ENCODE results near the gene MATK.

Gene MATK

GRCh38 chr19:3807131-3807480, 20.9 kb upstream of the MATK start:
- no peak for DNase-seq (ENCODE audit: extremely low spot score)
- TF ChIP-seq NFRKB (IDR thresholded peaks at IDR 0.05), result no peak
- no peak for TF ChIP-seq CTBP1 (IDR thresholded peaks at IDR 0.05; ENCODE audit: borderline replicate concordance)
- no peak for TF ChIP-seq HDGF (IDR thresholded peaks at IDR 0.05; ENCODE audit: borderline replicate concordance)
- TF ChIP-seq LEF1 (IDR thresholded peaks at IDR 0.05; ENCODE audit: borderline replicate concordance), result no peak
- no peak for TF ChIP-seq FOXA1 (IDR thresholded peaks at IDR 0.05)
- TF ChIP-seq SP1 (IDR thresholded peaks at IDR 0.05), result no peak
- TF ChIP-seq ELF4 (IDR thresholded peaks at IDR 0.05), result no peak
- TF ChIP-seq PKNOX1 (IDR thresholded peaks at IDR 0.05), result no peak
- TF ChIP-seq ARNT (IDR thresholded peaks at IDR 0.05), result no peak
- TF ChIP-seq BHLHE40 (IDR thresholded peaks at IDR 0.05; ENCODE audit: borderline replicate concordance), result no peak
- no peak for TF ChIP-seq L3MBTL2 (conservative IDR thresholded peaks at IDR 0.05)
- ChIA-PET CTCF (no interaction called here), POLR2A (no interaction called here)

- CTCF ChIA-PET, result no interaction called here
- POLR2A ChIA-PET, result no interaction called here
- TF ChIP-seq L3MBTL2 (conservative IDR thresholded peaks at IDR 0.05) (no peak), ARNT (IDR thresholded peaks at IDR 0.05) (no peak), TARDBP (IDR thresholded peaks at IDR 0.05) (no peak), FOXM1 (IDR thresholded peaks at IDR 0.05; ENCODE audit: borderline replicate concordance) (no peak), SP1 (IDR thresholded peaks at IDR 0.05) (no peak), SUZ12 (IDR thresholded peaks at IDR 0.05) (no peak), FOXA1 (IDR thresholded peaks at IDR 0.05) (no peak), FOXK2 (IDR thresholded peaks at IDR 0.05) (no peak), LEF1 (IDR thresholded peaks at IDR 0.05; ENCODE audit: borderline replicate concordance) (no peak), ZNF384 (IDR thresholded peaks at IDR 0.05) (no peak), BHLHE40 (IDR thresholded peaks at IDR 0.05; ENCODE audit: borderline replicate concordance) (no peak), HDGF (IDR thresholded peaks at IDR 0.05; ENCODE audit: borderline replicate concordance) (no peak), NFRKB (IDR thresholded peaks at IDR 0.05) (no peak), ELF4 (IDR thresholded peaks at IDR 0.05) (no peak), CTBP1 (IDR thresholded peaks at IDR 0.05; ENCODE audit: borderline replicate concordance) (no peak), PKNOX1 (IDR thresholded peaks at IDR 0.05) (no peak)
- DNase-seq (ENCODE audit: extremely low spot score), result no peak
Measured at GRCh38 chr19:3805859-3806258, 19.7 kb upstream of the MATK start.

- TF ChIP-seq ZNF384 (IDR thresholded peaks at IDR 0.05) (no peak), FOXA1 (IDR thresholded peaks at IDR 0.05) (no peak), ELF4 (IDR thresholded peaks at IDR 0.05) (no peak), HDGF (IDR thresholded peaks at IDR 0.05; ENCODE audit: borderline replicate concordance) (no peak), NFRKB (IDR thresholded peaks at IDR 0.05) (no peak)
Measured at GRCh38 chr19:3804429-3804828, 18.2 kb upstream of the MATK start.

GRCh38 chr19:3803986-3804385, 17.8 kb upstream of the MATK start:
- CTCF ChIA-PET, result no interaction called here
- no peak for DNase-seq (ENCODE audit: extremely low spot score)
- POLR2A ChIA-PET, result no interaction called here
- TF ChIP-seq TARDBP (IDR thresholded peaks at IDR 0.05), result no peak

More at GRCh38 chr19:3804429-3804828, 18.2 kb upstream of the MATK start:
- DNase-seq (ENCODE audit: extremely low spot score), result no peak
- CTCF ChIA-PET, result no interaction called here
- POLR2A ChIA-PET, result interaction anchor here (0.9 kb wide), 1 partner anchor 42 kb away, joined by 3 read pairs; the partner anchor contains the start of gene MRPL54

GRCh38 chr19:3803114-3803888, 17.1 kb upstream of the MATK start:
- ChIA-PET CTCF (no interaction called here), POLR2A (no interaction called here)
- TF ChIP-seq SUZ12 (IDR thresholded peaks at IDR 0.05) (no peak), FOXA1 (IDR thresholded peaks at IDR 0.05) (no peak)
- no peak for DNase-seq (ENCODE audit: extremely low spot score)

- ChIA-PET CTCF (no interaction called here), POLR2A (no interaction called here)
- TF ChIP-seq ELF4 (IDR thresholded peaks at IDR 0.05) (no peak), ARNT (IDR thresholded peaks at IDR 0.05) (no peak), FOXM1 (IDR thresholded peaks at IDR 0.05; ENCODE audit: borderline replicate concordance) (no peak), CTBP1 (IDR thresholded peaks at IDR 0.05; ENCODE audit: borderline replicate concordance) (no peak), PKNOX1 (IDR thresholded peaks at IDR 0.05) (no peak), HDGF (IDR thresholded peaks at IDR 0.05; ENCODE audit: borderline replicate concordance) (no peak), FOXK2 (IDR thresholded peaks at IDR 0.05) (no peak), NFRKB (IDR thresholded peaks at IDR 0.05) (no peak), BHLHE40 (IDR thresholded peaks at IDR 0.05; ENCODE audit: borderline replicate concordance) (no peak), TARDBP (IDR thresholded peaks at IDR 0.05) (no peak), SP1 (IDR thresholded peaks at IDR 0.05) (no peak), ZNF384 (IDR thresholded peaks at IDR 0.05) (no peak)
- no peak for DNase-seq (ENCODE audit: extremely low spot score)
Measured at GRCh38 chr19:3801412-3802096, 15.4 kb upstream of the MATK start.
